GM23338 (cell line): Measurements from ENCODE around the gene POMT2. TPM values are rescaled to one million over a fixed set of nuclear protein-coding genes. Genes with fewer than 3 reads are reported as not detected.

ENCODE experiments used
- ATAC-seq: fragments of 200-7000 bp; cut with Tn5 transposase; 3 replicates; pipeline ENCODE4 v1.9.1; 2020
- DNase-seq: peaks from one replicate; pipeline ENCODE4 v3.0.0-alpha.2; 2015; ENCODE audit warnings: low spot score
- H2AFZ ChIP-seq: fragments of 200-600 bp; sonication (generic); 2 replicates; pipeline ENCODE4 v1.8.0; 2016; ENCODE audit warnings: antibody characterized with exemption, mild to moderate bottlenecking, moderate library complexity
- H3F3A ChIP-seq: fragments of 200-600 bp; sonication (generic); replicated peaks from 2 replicates; pipeline ENCODE4 v1.8.0; 2017; ENCODE audit warnings: antibody characterized with exemption, mixed run types, low read depth
- H3K27ac ChIP-seq: fragments of 200-600 bp; sonication (generic); 2 replicates; pipeline ENCODE4 v1.6.1; 2016; ENCODE audit warnings: low read depth
- H3K27me3 ChIP-seq: fragments of 200-600 bp; sonication (generic); 2 replicates; pipeline ENCODE4 v1.8.0; 2016; ENCODE audit warnings: mild to moderate bottlenecking, mixed run types, moderate library complexity; ENCODE audit not compliant: insufficient read depth
- H3K36me3 ChIP-seq: fragments of 200-600 bp; sonication (generic); 2 replicates; pipeline ENCODE4 v1.8.0; 2016; ENCODE audit warnings: mild to moderate bottlenecking; ENCODE audit not compliant: insufficient read depth
- H3K4me1 ChIP-seq: fragments of 200-600 bp; sonication (generic); 2 replicates; pipeline ENCODE4 v1.8.0; 2016; ENCODE audit warnings: mild to moderate bottlenecking, moderate library complexity; ENCODE audit not compliant: insufficient read depth
- H3K4me2 ChIP-seq: fragments of 200-600 bp; sonication (generic); 2 replicates; pipeline ENCODE4 v1.7.1; 2017; ENCODE audit warnings: mixed run types
- H3K4me3 ChIP-seq: fragments of 200-600 bp; sonication (generic); 2 replicates; pipeline ENCODE4 v1.6.1; 2016; ENCODE audit warnings: mixed run types
- H3K79me2 ChIP-seq: fragments of 200-600 bp; sonication (generic); replicated peaks from 2 replicates; pipeline ENCODE4 v1.8.0; 2017; ENCODE audit warnings: mild to moderate bottlenecking; ENCODE audit not compliant: insufficient read depth
- H3K9me2 ChIP-seq: fragments of 200-600 bp; sonication (generic); 2 replicates; pipeline ENCODE4 v1.8.0; 2017; ENCODE audit not compliant: insufficient read depth
- H4K20me1 ChIP-seq: fragments of 200-600 bp; sonication (generic); replicated peaks from 2 replicates; pipeline ENCODE4 v1.8.0; 2017; ENCODE audit warnings: mild to moderate bottlenecking; ENCODE audit not compliant: insufficient read depth
- H3K27ac Mint-ChIP-seq: 2 replicates; pipeline ENCODE4 v1.8.0; 2020; ENCODE audit warnings: inconsistent platforms, mild to moderate bottlenecking, moderate library complexity, mixed read lengths
- H3K27me3 Mint-ChIP-seq: 3 replicates; pipeline ENCODE4 v1.8.0; 2022; ENCODE audit warnings: low read depth, mild to moderate bottlenecking, moderate library complexity, mixed read lengths, inconsistent platforms; ENCODE audit not compliant: insufficient read depth, poor library complexity
- H3K36me3 Mint-ChIP-seq: 3 replicates; pipeline ENCODE4 v1.8.0; 2021; ENCODE audit warnings: low read depth, mild to moderate bottlenecking, inconsistent platforms, moderate library complexity, mixed read lengths
- H3K4me1 Mint-ChIP-seq: 3 replicates; pipeline ENCODE4 v1.8.0; 2020; ENCODE audit warnings: mild to moderate bottlenecking, inconsistent platforms, mixed read lengths
- H3K4me3 Mint-ChIP-seq: 3 replicates; pipeline ENCODE4 v1.8.0; 2021; ENCODE audit warnings: moderate library complexity, mild to moderate bottlenecking, inconsistent platforms, mixed read lengths
- H3K9me3 Mint-ChIP-seq: 3 replicates; pipeline ENCODE4 v1.8.0; 2020; ENCODE audit warnings: moderate library complexity, mild to moderate bottlenecking, inconsistent platforms, mixed read lengths
- CTCF ChIP-seq, 2 experiments: fragments of 200-600 bp in 1 of 2; sonication (generic) in 1 of 2; conservative IDR thresholded peaks; 2 replicates each; pipeline versions ENCODE4 v1.5.1 to v1.6.1; 2016 to 2017; ENCODE audit warnings: antibody characterized with exemption in 2 of 2, low read depth in 2 of 2, mild to moderate bottlenecking in 2 of 2, moderate library complexity in 1 of 2
- EZH2phosphoT487 ChIP-seq: fragments of 200-600 bp; sonication (generic); IDR thresholded peaks from one replicate; pipeline ENCODE4 v1.8.1; 2018; ENCODE audit warnings: antibody characterized with exemption; ENCODE audit not compliant: unreplicated experiment
- JUNB ChIP-seq: IDR thresholded peaks from one replicate; pipeline ENCODE4 v1.6.1; 2016; ENCODE audit warnings: antibody characterized with exemption; ENCODE audit not compliant: unreplicated experiment
- POLR2AphosphoS5 ChIP-seq: IDR thresholded peaks from 2 replicates; pipeline ENCODE4 v1.6.1; 2016; ENCODE audit warnings: antibody characterized with exemption, low read depth
- STAT1 ChIP-seq: IDR thresholded peaks from one replicate; pipeline ENCODE4 v1.6.1; 2016; ENCODE audit warnings: antibody characterized with exemption; ENCODE audit not compliant: unreplicated experiment
- ZNF114 ChIP-seq: fragments of 250-450 bp; sonication (Bioruptor Pico); IDR thresholded peaks from 2 replicates; pipeline ENCODE4 v1.5.0; 2020; ENCODE audit warnings: mild to moderate bottlenecking, moderate library complexity
- ZNF331 ChIP-seq: fragments of 250-450 bp; sonication (Bioruptor Pico); IDR thresholded peaks from 2 replicates; pipeline ENCODE4 v1.5.0; 2020; ENCODE audit warnings: low read depth, mild to moderate bottlenecking, moderate library complexity
- ZNF462 ChIP-seq: fragments of 250-450 bp; sonication (Bioruptor Pico); IDR thresholded peaks from 2 replicates; pipeline ENCODE4 v1.5.0; 2020; ENCODE audit warnings: mild to moderate bottlenecking, moderate library complexity
- polyA plus RNA-seq: library from polyadenylated mRNA; unstranded; fragments of >200 nt; fragmentation: Nextera tagmentation; extraction: Ambion mirVana; gene quantifications from 2 replicates; pipeline ENCODE4 v1.2.1, GENCODE V29; 2016
- total RNA-seq: library from RNA; depleted of rRNA; stranded (reverse); fragments of >200 nt; shearing (Covaris generic); gene quantifications from 2 replicates; pipeline ENCODE4 v1.2.3, GENCODE V29; 2014

The POMT2 gene
- total and polyA plus RNA-seq, 2 experiments from 2014 or later = 24.3 to 29.9 TPM

GRCh38 chr14:77306416-77306815 is 14.3 kb downstream of the POMT2 start (continued):
- no peak for TF ChIP-seq JUNB
- no peak for TF ChIP-seq ZNF462 (CRISPR knock-in tag)
- TF ChIP-seq POLR2AphosphoS5 = no peak
- no peak for TF ChIP-seq EZH2phosphoT487
- TF ChIP-seq ZNF331 (CRISPR knock-in tag) = no peak

GRCh38 chr14:77305696-77306095 is 15.0 kb downstream of the POMT2 start:
- Mint-ChIP-seq H3K4me1 (peaks cover 6% of the 10 kb centered on the region; the same call in 2 of the 3 replicates), H3K36me3 (no peaks in the 10 kb centered on the region; the same call in 2 of the 3 replicates), H3K27ac (no peak overlapping the region), H3K27me3 (peaks cover 2% of the 10 kb centered on the region), H3K4me3 (no peak overlapping the region), H3K9me3 (no peaks in the 10 kb centered on the region)
- no peak for DNase-seq
- Histone ChIP-seq H3K4me1 (no peaks in the 10 kb centered on the region), H2AFZ (no peak overlapping the region), H4K20me1 (no peaks in the 10 kb centered on the region; the same call in 1 of the 2 replicates), H3K36me3 (no peaks in the 10 kb centered on the region; the same call in 1 of the 2 replicates), H3K4me3 (no peak overlapping the region), H3F3A (no peaks in the 10 kb centered on the region; the same call in 1 of the 2 replicates), H3K27me3 (no peaks in the 10 kb centered on the region), H3K4me2 (no peak overlapping the region), H3K27ac (no peak overlapping the region), H3K79me2 (0 out of 2 replicates have a peak, but pooled peaks cover under 1% of the 10 kb centered on the region), H3K9me2 (no peaks in the 10 kb centered on the region)
- no peak for ATAC-seq
- TF ChIP-seq CTCF (conservative IDR thresholded peaks at IDR 0.05; ENCODE audit: low read depth in 2 of 2) = no peak
- no peak for TF ChIP-seq POLR2AphosphoS5
- TF ChIP-seq JUNB = no peak
- no peak for TF ChIP-seq ZNF114
- no peak for TF ChIP-seq STAT1
- no peak for TF ChIP-seq ZNF462 (CRISPR knock-in tag)
